Amniotic epithelial cell (primary cell): Measurements from ENCODE around the gene RANBP10.
A peak's percentile ranks its signal among the peaks of the same experiment; 100 is the strongest.
"Not testable (repeated sequence)": the region's sequence is repeated elsewhere in the genome, so short reads cannot be mapped to it uniquely, and the experiment has no call there.

Experiments
- DNase-seq: peaks from one replicate; pipeline ENCODE4 v3.0.0-alpha.2; 2010; ENCODE audit warnings: low read depth

RANBP10 gene

GRCh38 chr16:67806428-67807147, at the start of gene RANBP10, which contains the start of gene TSNAXIP1:
TSS of gene RANBP10 (minus strand) at chr16:67806560. CDS start at chr16:67806536, 24 bp downstream.
TSS of gene TSNAXIP1 (plus strand) at chr16:67806889. CDS start at chr16:67807150, 261 bp downstream.
- DNase-seq, result peak; percentile 99

- DNase-seq, result no peak
Observed at GRCh38 chr16:67855789-67856188, 49.4 kb upstream of the RANBP10 start.

GRCh38 chr16:67853670-67854069, 47.3 kb upstream of the RANBP10 start:
- no peak for DNase-seq

GRCh38 chr16:67848118-67848517, 41.8 kb upstream of the RANBP10 start:
- DNase-seq, result no peak

- DNase-seq, result peak; percentile 72
Observed at GRCh38 chr16:67847064-67847861, 40.9 kb upstream of the RANBP10 start, which contains the start of gene CENPT. TSS of gene CENPT (minus strand) at chr16:67847693. CDS start at chr16:67833859, 13,834 bp downstream.

- DNase-seq, result peak; percentile 89
Observed at GRCh38 chr16:67846320-67847063, 40.1 kb upstream of the RANBP10 start, which contains the start of gene NUTF2. TSS of gene NUTF2 (plus strand) at chr16:67846933. CDS start at chr16:67865131, 18,198 bp downstream.

GRCh38 chr16:67846063-67846319, 39.6 kb upstream of the RANBP10 start:
- no peak for DNase-seq

GRCh38 chr16:67845291-67846062, 39.1 kb upstream of the RANBP10 start:
- DNase-seq, result no peak

- peak; percentile 40 for DNase-seq
Observed at GRCh38 chr16:67844497-67844896, 38.1 kb upstream of the RANBP10 start.

- no peak for DNase-seq
Observed at GRCh38 chr16:67843343-67843765, 37.0 kb upstream of the RANBP10 start.

GRCh38 chr16:67842509-67843342, 36.4 kb upstream of the RANBP10 start:
- DNase-seq, result peak; percentile 49

- peak; percentile 89 for DNase-seq
Observed at GRCh38 chr16:67841816-67842508, 35.6 kb upstream of the RANBP10 start, which contains the start of gene THAP11. TSS of gene THAP11 (plus strand) at chr16:67842320. CDS start at chr16:67842555, 235 bp downstream.

- DNase-seq, result no peak
Observed at GRCh38 chr16:67841198-67841815, 34.9 kb upstream of the RANBP10 start.

- no peak for DNase-seq
Observed at GRCh38 chr16:67837811-67838210, 31.5 kb upstream of the RANBP10 start.

- DNase-seq, result not testable (repeated sequence)
Observed at GRCh38 chr16:67837190-67837589, 30.8 kb upstream of the RANBP10 start.

- no peak for DNase-seq
Observed at GRCh38 chr16:67834242-67834614, 27.9 kb upstream of the RANBP10 start.

GRCh38 chr16:67833415-67834241, 27.3 kb upstream of the RANBP10 start:
- DNase-seq, result peak; percentile 73

GRCh38 chr16:67833030-67833414, 26.7 kb upstream of the RANBP10 start:
- DNase-seq, result peak; percentile 52

GRCh38 chr16:67828651-67829050, 22.3 kb upstream of the RANBP10 start:
- no peak for DNase-seq
